GM12892 (cell line): ENCODE measurements around the gene PPM1H.

Experiments used
- POLR2A ChIP-seq: IDR thresholded peaks from 2 replicates; pipeline ENCODE4 v1.6.1; 2011; ENCODE audit warnings: low read depth, low read length, control low read depth
- TAF1 ChIP-seq: IDR thresholded peaks from 2 replicates; pipeline ENCODE4 v1.6.1; 2011; ENCODE audit warnings: low read depth, mild to moderate bottlenecking, control low read depth, low read length, borderline replicate concordance

- TF ChIP-seq TAF1 (no peak), POLR2A (no peak)
Observed at GRCh38 chr12:62950317-62950716, 15.4 kb upstream of the PPM1H start.
